Rectal smooth muscle tissue (tissue), 1 donor: ENCODE results near the gene KRT23.

Experiments used
- H3K27ac ChIP-seq: one replicate; pipeline ENCODE4 v1.7.0; 2013; ENCODE audit warnings: low read depth, low read length, inconsistent platforms
- H3K27me3 ChIP-seq: one replicate; pipeline ENCODE4 v1.7.0; 2013; ENCODE audit warnings: low read length; ENCODE audit not compliant: control insufficient read depth, insufficient read depth
- H3K36me3 ChIP-seq: one replicate; pipeline ENCODE4 v1.7.0; 2013; ENCODE audit warnings: low read length; ENCODE audit not compliant: control insufficient read depth, insufficient read depth
- H3K4me1 ChIP-seq: one replicate; pipeline ENCODE4 v1.7.0; 2013; ENCODE audit warnings: low read length; ENCODE audit not compliant: control insufficient read depth, insufficient read depth
- H3K4me3 ChIP-seq: one replicate; pipeline ENCODE4 v1.7.0; 2013; ENCODE audit warnings: low read length
- H3K9ac ChIP-seq: one replicate; pipeline ENCODE4 v1.7.0; 2013; ENCODE audit warnings: low read length

Gene KRT23

DNA sequence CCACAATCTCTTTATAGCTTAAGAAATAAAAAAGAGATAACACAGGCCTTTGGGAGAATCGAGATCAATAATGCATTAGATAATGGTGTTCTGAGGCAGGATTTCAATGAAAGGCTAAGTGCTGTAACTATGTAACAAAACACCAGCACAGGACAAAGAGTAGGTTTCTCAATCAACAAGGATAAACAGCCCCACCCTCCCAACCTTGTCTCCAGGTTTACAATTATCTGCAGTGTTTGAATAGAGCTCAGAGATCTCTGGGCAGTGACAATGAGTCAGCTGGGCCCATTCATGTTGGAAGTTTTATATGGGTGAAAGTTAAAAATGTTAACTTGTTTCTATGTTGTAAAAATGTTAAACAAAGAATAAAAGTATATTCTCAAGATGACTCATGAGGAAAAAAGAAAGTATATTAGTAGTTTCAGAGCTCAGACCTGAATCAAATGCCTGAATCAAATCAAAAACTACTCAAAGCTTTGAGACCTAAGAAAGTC, 35.4 kb downstream of the KRT23 start:
- Histone ChIP-seq H3K36me3 (no peaks in the 10 kb centered on the region), H3K4me3 (no peak overlapping the region), H3K27me3 (no peaks in the 10 kb centered on the region), H3K4me1 (no peaks in the 10 kb centered on the region), H3K27ac (no peak overlapping the region), H3K9ac (no peak overlapping the region)

DNA sequence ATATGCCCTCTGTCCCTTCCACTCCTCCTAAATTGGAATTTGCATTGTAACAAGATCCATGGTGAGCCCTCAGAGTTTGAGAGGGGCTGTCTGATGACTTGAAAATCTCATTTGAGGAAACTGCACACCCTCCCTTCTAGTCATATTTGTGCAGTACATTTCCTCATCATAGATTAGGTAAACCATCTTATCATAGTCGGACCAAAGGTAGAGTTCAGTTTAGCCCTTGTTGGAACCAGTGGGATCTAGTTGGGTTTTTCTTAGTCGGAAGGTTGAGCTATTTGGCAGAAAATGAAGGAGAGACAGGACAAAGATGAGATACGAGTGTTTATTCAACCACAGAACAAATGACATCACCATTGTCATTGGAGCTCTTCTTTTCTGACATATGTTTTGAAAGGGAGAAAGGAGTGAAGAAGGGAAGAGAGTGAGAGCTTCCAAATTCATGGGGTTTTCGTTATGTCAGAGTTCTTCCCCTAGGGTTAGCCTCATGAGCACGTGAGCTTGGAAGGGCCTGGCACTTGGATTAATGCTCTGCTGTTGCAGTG, 36.6 kb downstream of the KRT23 start:
- no peak overlapping the region for H3K9ac ChIP-seq
- no peak overlapping the region for H3K27ac ChIP-seq
- no peaks in the 10 kb centered on the region for H3K36me3 ChIP-seq
- H3K4me3 ChIP-seq, result no peak overlapping the region
- no peaks in the 10 kb centered on the region for H3K4me1 ChIP-seq
- H3K27me3 ChIP-seq, result no peaks in the 10 kb centered on the region

DNA sequence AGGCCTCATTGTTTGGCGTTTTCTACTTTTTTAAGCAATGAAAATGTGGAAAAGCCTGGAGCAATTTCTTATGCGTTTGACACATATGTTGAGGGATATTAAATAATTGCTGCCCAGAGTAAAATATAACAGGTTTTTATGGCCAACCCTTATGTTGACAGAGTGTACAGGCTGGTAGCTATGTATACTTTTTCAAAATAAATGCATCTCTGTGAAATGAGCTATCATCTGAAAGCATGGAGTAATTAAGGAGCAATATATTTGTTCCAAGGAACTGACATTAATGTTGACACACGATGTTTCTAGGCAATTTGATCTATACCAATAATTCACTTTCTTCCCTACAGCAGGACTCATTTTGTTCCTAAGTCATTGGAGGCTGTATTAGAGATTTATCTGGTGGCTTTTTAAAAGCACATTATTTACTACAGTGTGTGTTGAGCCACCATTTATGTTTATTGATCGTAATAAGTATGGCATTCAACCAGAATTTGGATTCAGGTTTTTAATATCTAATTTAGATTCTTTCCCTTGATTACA, 40.5 kb downstream of the KRT23 start:
- no peak overlapping the region for H3K27ac ChIP-seq
- H3K36me3 ChIP-seq, result no peaks in the 10 kb centered on the region
- H3K27me3 ChIP-seq, result no peaks in the 10 kb centered on the region
- H3K4me1 ChIP-seq, result no peaks in the 10 kb centered on the region
- no peak overlapping the region for H3K4me3 ChIP-seq
- H3K9ac ChIP-seq, result no peak overlapping the region

DNA sequence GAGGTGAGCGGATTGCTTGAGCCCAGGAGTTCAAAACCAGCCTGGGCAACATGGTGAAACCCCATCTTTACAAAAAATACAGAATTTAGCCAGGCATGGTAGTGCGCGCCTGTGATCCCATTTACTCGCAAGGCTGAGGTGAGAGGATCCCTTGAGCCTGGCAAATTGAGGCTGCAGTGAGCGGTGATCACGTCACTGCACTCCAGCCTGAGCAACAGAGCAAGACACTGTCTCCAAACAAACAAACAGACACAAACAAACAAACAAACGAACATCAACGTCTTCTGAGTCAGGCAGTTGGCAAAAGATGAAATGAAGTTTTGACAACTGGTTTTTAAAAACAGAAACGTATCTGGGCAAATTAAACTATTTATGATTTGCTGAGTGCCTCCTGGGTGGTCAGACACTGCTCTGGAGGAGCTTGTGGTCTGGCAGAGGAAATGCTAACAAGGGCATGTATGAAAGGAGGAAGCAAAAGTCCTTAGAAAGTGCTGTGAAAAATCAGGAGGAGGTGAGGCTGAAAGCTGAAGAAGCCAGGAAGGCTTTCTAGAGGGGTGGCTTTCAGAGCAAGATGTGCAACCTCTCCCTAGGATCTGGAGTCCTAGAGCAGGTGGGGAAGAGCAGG, 42.2 kb downstream of the KRT23 start:
- Histone ChIP-seq H3K4me3 (no peak overlapping the region), H3K4me1 (no peaks in the 10 kb centered on the region), H3K27ac (no peak overlapping the region), H3K36me3 (no peaks in the 10 kb centered on the region), H3K27me3 (no peaks in the 10 kb centered on the region), H3K9ac (no peak overlapping the region)

DNA sequence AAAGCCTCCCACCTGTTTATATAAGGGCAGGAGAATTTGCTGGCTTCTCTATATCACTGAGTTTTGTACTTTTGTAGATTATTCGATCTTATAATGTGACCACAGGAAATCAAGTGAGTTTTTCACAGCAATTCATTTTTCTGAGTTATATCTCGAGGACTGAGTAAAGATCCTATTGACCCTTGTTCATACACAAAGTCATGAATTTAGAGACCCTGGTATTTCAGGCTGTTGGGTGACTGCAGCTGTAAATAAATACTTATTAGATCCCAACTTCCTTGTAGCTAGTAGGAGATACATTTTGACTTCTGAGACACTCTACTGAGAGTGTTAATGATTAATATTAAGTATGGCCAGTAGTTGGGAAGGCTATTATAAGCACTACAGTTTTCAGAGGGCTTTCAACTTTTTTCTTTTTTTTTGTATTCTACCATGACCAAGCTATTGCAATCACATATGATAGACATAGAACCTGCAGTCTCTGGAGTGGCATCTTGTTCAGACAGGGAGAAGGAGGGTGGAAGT, 49.2 kb downstream of the KRT23 start:
- Histone ChIP-seq H3K27me3 (no peaks in the 10 kb centered on the region), H3K27ac (no peak overlapping the region), H3K4me1 (no peaks in the 10 kb centered on the region), H3K4me3 (no peak overlapping the region), H3K36me3 (no peaks in the 10 kb centered on the region), H3K9ac (no peak overlapping the region)

DNA sequence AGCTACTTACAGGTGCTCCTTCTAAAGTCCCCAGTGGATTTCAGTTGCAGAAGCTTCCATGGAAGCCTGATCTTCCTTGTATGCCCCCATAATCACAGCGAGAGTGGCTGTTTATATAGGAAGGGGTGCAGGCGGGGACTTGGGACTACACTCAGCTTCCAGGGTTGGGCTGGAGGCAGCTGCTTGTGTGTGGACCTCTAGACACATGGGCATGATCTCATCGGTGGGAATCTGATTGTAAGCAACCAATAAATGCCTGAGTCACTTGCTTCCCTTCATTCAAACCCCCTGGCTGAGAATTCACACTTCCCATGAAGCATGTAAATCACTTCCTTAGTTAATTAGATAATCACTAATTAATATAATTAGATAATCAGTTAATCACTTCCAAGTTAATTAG, 51.4 kb downstream of the KRT23 start:
- H3K9ac ChIP-seq, result no peak overlapping the region
- no peaks in the 10 kb centered on the region for H3K4me1 ChIP-seq
- H3K27me3 ChIP-seq, result no peaks in the 10 kb centered on the region
- no peak overlapping the region for H3K27ac ChIP-seq
- no peaks in the 10 kb centered on the region for H3K36me3 ChIP-seq
- no peak overlapping the region for H3K4me3 ChIP-seq

DNA sequence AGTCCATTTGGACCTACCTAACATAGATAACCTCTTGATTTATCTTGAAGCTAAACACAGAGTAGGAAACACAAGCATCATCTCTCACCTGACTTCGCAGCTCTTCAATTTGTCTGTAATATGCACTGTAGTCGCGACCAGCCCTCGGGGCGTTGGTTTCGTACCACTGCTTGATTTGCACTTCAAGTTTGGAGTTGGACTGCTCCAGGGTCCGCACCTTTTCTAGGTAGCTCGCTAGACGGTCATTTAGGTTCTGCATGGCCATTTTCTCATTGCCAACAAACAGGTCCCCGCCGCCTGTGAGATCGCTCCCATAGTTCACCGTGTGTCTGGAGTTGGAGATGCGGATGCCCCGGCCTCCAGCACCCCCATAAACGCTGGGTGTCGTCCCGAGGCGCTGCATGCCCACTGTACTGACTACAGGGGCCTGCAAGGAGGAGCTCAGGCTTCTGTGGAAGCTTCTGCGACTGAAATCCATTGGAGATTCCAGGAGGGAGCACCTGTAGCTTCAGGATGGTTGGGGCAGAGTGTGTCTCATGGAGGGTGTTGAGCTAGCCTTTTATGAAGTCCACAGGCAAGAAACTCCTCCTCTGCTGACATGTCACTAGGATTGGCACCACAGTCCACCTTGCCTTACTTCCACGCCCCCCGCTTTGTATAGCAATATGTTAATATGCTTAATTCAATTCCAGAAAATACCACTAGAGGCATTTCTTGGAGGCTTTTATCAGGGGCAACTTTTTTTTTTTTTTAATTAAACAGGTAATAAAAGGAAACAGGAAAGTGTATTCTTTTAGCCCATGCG, 52.5 kb downstream of the KRT23 start, which contains the start of gene KRT20:
KRT20 (minus strand) TSS at position 535 of the 805 bp plus-strand sequence; CDS start at position 478, 57 bp downstream.
- no peaks in the 10 kb centered on the region for H3K36me3 ChIP-seq
- no peaks in the 10 kb centered on the region for H3K4me1 ChIP-seq
- H3K27me3 ChIP-seq, result no peaks in the 10 kb centered on the region
- no peak within 1 kb of the TSS for H3K9ac ChIP-seq
- no peak within 1 kb of the TSS for H3K27ac ChIP-seq
- H3K4me3 ChIP-seq, result peak within 1 kb of the TSS; percentile 58

DNA sequence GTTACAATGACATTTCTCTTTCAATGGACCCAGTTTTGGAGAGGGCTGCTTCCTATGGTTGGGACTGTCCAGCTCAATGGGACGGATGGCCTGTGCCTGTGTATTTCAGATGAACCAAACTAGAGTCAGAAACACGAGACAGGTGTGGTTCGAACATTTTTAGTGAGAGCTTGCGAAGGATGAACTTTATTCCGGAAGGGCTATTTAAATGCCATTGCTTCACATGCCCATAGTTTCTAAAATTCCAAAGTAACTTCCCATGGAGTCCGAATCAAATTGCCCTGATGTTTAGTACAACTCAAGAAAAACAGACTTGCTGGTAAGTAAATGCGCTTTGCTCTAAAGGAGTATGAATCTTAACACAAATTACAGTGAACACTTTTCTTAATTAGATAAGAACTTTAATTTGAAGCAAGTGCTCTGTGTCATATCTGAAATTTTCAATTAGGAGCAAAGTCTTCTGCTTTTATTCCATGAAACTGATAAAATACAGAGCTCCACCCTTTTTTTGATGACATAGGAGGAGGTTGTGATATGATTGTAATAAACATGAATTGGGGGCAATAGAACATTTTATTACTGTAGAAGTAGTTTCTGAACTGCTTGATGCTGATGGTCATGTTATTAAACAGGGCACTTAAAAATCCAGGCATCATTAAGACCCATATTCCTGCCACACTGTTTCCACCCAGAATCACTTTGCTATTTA, 53.7 kb downstream of the KRT23 start:
- H3K4me3 ChIP-seq, result peak overlapping the region; percentile 47
- no peaks in the 10 kb centered on the region for H3K4me1 ChIP-seq
- peak overlapping the region; percentile 22 for H3K9ac ChIP-seq
- H3K27me3 ChIP-seq, result no peaks in the 10 kb centered on the region
- H3K36me3 ChIP-seq, result no peaks in the 10 kb centered on the region
- no peak overlapping the region for H3K27ac ChIP-seq

DNA sequence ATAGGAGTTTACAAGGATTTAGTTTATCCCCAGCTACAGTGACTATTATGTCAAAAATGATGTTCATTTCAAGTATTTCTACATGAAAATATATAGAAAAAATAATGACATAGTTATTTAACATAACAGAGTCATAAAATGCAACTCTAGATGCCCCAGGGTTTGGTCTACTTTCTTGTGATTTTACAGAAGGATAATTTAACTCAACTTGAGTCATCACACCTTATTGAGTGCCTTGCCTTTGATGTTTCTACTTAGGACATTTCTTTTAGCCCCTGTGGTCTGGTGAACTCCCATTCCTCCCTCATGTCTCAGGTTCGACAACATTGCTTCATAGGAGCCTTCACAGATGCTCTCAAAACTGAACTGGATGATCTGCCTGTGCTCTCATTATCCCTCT, 54.4 kb downstream of the KRT23 start:
- H3K27ac ChIP-seq, result no peak overlapping the region
- no peaks in the 10 kb centered on the region for H3K36me3 ChIP-seq
- no peaks in the 10 kb centered on the region for H3K27me3 ChIP-seq
- no peak overlapping the region for H3K9ac ChIP-seq
- H3K4me1 ChIP-seq, result no peaks in the 10 kb centered on the region
- peak overlapping the region; percentile 47 for H3K4me3 ChIP-seq

DNA sequence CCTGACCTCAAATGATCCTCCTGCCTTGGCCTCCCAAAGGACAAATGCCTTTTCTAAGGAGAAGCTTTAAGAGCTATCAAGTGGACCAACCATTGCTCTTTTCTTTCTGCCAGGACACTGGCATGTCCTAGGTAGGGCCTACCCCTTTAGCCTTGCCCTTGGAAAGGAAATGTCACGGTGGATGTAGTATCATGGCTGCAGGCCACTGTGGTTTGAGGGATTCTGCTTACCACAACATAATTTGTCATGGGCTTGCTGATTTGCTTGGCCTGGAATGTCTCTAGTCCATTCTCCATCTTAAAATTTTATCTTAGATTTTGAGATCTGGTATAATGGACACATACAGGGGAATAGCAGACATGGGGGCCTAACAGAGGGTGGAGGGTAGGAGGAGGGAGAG, 58.4 kb downstream of the KRT23 start:
- Histone ChIP-seq H3K4me3 (no peak overlapping the region), H3K9ac (no peak overlapping the region), H3K27me3 (no peaks in the 10 kb centered on the region), H3K4me1 (no peaks in the 10 kb centered on the region), H3K27ac (no peak overlapping the region), H3K36me3 (no peaks in the 10 kb centered on the region)

DNA sequence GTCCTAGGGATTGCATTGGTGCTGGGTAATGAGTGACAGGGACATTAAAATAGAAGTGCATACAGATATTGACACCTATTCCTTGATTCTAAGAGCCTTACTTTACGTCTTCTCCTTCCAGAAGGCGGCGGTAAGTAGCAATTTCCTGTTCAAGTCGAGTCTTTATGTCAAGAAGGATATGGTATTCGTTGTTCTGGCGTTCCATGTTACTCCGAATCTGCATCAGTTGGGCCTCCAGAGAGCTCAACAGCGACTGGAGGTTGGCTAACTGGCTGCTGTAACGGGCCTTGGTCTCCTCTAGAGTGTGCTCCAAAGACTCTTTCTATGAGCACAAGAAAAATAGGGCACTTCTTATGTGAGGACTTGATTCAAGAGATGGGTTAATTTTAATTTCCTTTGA, 59.4 kb downstream of the KRT23 start:
- Histone ChIP-seq H3K27me3 (no peaks in the 10 kb centered on the region), H3K36me3 (no peaks in the 10 kb centered on the region), H3K4me3 (no peak overlapping the region), H3K4me1 (no peaks in the 10 kb centered on the region), H3K9ac (no peak overlapping the region), H3K27ac (no peak overlapping the region)

DNA sequence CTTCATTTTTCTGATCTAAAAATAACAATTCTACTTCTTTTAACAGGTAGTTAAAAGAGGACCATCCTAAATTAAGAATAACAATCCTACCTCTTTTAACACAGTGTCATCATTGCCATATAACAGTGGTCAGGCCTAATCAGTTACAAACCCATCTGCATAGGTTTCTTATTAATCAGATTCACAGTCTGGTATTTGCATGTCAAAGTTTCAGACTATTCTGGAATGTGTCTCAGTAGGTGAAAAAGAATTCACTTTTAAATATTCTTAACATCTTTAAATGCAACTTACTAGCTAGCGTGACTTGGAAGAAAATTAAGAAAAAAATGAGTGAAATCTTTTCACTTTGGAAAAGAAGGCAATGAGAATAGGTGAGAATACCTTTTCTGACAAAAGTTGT, 63.6 kb downstream of the KRT23 start:
- H3K27ac ChIP-seq, result no peak overlapping the region
- H3K27me3 ChIP-seq, result no peaks in the 10 kb centered on the region
- H3K36me3 ChIP-seq, result no peaks in the 10 kb centered on the region

More for the DNA sequence above, 63.6 kb downstream of the KRT23 start:
- H3K4me1 ChIP-seq, result no peaks in the 10 kb centered on the region
- no peak overlapping the region for H3K4me3 ChIP-seq
- H3K9ac ChIP-seq, result no peak overlapping the region
